AG09309 (cell line): ENCODE measurements around the gene SPANXN4.

Experiments used
- DNase-seq: peaks from one replicate; pipeline ENCODE4 v3.0.0-alpha.2; 2010; ENCODE audit warnings: low read depth
- H3K4me3 ChIP-seq: 2 replicates; pipeline ENCODE4 v1.5.1; 2011; ENCODE audit warnings: mild to moderate bottlenecking, low read depth, low read length, moderate library complexity; ENCODE audit not compliant: control insufficient read depth
- TF ChIP-seq, protein P1 (sequence below): IDR thresholded peaks from 2 replicates; pipeline ENCODE4 v1.5.1; 2011; ENCODE audit warnings: mild to moderate bottlenecking, low read depth, low read length, inconsistent platforms; ENCODE audit not compliant: insufficient read depth, control insufficient read depth; ENCODE audit errors: missing control alignments

SPANXN4 gene

DNA sequence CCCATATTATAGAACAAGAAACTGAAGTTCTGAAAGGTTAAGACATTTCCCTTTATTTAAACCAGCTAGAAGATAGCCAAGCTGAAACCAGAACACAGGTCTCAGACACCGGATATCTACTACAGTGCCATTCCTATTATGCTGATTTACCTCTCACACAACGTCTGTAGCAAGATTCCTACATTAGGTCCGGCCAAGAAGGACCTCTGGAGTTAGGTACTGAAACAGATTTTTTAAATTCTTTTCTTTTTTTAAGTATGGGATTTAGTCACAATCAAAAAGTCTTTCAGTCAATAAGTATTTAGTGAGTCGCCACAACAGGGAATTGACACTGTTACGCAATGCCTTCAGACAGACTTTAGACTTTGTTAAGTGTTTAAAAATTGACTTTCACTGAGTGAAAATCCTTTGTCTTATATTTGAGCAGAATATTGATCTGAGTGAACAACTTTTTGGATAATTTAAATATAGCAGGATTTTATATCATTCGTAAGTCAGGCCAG lies 26.5 kb upstream of the SPANXN4 start:
- TF ChIP-seq, protein P1, sequence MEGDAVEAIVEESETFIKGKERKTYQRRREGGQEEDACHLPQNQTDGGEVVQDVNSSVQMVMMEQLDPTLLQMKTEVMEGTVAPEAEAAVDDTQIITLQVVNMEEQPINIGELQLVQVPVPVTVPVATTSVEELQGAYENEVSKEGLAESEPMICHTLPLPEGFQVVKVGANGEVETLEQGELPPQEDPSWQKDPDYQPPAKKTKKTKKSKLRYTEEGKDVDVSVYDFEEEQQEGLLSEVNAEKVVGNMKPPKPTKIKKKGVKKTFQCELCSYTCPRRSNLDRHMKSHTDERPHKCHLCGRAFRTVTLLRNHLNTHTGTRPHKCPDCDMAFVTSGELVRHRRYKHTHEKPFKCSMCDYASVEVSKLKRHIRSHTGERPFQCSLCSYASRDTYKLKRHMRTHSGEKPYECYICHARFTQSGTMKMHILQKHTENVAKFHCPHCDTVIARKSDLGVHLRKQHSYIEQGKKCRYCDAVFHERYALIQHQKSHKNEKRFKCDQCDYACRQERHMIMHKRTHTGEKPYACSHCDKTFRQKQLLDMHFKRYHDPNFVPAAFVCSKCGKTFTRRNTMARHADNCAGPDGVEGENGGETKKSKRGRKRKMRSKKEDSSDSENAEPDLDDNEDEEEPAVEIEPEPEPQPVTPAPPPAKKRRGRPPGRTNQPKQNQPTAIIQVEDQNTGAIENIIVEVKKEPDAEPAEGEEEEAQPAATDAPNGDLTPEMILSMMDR, result no peak
- no peak overlapping the region for H3K4me3 ChIP-seq
- no peak for DNase-seq

DNA sequence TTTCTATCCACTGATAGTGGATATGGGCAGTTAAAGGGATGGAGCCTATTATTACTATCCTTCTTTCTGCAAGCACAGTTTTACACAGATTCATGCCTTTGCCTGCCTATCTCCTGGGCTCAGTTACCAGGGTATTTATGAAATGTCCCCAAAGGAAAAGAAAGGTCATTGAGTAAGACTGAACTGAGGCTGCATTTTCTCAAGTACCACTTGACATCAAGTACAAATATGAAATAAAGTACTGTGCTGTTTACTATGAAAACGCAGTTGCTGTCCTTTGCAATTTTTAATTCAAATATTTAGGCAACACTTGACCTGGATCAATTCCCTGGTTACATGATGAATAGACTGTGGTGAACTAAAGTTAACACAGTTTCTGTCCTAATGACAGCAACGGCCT lies 23.5 kb upstream of the SPANXN4 start:
- TF ChIP-seq, protein P1, result no peak
- DNase-seq, result no peak
- H3K4me3 ChIP-seq, result no peak overlapping the region

DNA sequence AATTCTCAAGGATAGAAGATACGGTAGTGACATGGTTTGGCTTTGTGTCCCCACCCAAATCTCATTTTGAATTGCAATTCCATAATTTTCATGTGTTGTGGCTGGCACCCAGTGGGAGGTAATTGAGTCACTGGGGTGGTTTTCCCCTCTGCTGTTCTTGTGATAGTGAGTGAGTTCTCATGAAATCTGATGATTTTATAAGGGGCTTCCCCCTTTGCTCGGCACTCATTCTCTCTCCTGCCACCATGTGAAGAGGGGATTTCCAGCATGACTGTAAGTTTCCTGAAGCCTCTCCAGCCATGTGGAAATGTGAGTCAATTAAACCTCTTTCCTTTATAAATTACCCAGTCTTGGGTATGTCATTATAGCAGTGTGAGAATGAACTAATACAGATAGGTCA lies 8.5 kb upstream of the SPANXN4 start:
- DNase-seq, result no peak

DNA sequence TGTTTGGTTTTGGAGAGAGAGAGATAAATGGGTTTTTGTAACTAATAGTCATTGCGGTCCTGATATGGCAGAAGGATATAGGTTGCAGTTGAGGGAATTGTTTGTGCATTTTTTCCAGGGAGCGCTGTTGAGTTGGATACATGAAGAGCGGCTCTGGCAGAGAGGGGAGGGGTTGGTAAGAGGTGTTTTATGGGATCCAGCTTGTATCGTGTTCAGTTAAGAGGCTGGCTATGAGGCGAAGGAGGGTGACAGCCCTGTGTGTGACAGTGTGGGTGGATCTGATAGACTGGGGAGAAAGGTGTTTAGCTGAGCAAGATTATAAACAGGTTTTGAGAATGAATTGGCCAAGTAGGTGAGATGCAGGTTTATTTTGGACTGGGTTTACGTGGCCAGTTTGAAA lies 1.5 kb downstream of the SPANXN4 start:
- no peak overlapping the region for H3K4me3 ChIP-seq
- DNase-seq, result no peak
- TF ChIP-seq, protein P1, result no peak

More for the DNA sequence above, 8.5 kb upstream of the SPANXN4 start:
- no peak overlapping the region for H3K4me3 ChIP-seq
- TF ChIP-seq, protein P1, result no peak

DNA sequence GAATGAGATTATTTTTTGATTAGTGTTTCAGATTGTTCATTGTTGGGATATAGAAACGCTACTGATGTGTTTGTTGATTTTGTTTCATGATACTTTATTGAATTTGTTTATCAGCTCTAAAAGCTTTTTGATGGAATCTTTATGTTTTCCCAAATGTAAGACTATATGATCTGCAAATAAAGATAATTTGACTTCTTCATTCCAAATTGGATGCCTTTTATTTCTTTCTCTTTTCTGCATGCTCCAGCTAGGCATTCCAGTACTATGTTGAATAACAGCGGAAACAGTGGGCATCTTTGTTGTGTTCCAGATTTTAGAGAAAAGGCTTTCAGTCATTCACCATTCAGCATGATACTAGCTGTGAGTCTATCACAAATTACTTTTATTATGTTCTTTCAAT lies 21.8 kb downstream of the SPANXN4 start:
- no peak for DNase-seq
- H3K4me3 ChIP-seq, result no peak overlapping the region
- TF ChIP-seq, protein P1, result no peak

DNA sequence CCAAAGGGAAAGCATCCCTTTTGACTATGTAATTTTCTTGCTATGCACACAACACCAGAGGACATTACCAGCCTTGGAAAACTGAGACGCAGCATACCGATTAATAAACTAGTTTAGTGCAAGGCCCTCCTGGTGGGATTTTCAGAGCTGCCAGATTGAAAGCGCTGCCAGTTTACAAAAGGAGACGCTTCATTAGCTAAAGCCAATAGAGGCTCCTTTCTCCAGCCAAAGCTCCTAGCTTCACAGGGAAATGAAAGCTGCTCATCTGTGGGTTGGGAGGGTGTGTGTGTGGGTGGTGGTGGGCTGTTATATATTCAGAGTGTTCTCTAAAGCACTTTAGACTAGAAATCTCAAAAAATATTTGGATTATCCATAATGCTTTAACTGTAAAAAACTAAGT lies 32.4 kb downstream of the SPANXN4 start:
- DNase-seq, result no peak
- TF ChIP-seq, protein P1, result no peak
- no peak overlapping the region for H3K4me3 ChIP-seq

DNA sequence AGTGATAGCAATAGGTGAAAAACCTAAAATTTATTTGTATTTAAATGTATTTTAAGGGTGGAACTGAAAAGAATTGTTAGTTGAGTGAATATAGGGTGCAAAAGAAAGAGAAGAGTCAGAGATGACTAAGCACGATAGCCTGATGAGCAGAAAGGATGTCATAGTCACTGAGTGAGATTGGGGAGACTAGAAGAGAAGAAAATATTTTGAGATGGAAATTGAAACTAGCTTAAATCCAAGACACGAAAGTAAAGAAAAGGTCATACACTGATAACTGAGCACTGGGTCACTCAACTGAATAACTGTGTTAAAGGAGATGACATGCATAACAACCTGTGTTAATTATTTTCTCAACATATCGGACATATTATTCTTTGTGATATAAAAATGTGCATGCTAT lies 55.5 kb downstream of the SPANXN4 start:
- DNase-seq, result no peak
- H3K4me3 ChIP-seq, result no peak overlapping the region
- TF ChIP-seq, protein P1, result no peak
